GM20000 (cell line): ENCODE data around the gene SLC24A4.

Experiments
- DNase-seq: peaks from one replicate; pipeline ENCODE4 v3.0.0; 2012; ENCODE audit warnings: low spot score
- CTCF ChIP-seq: IDR thresholded peaks from 2 replicates; pipeline ENCODE4 v1.5.1; 2012; ENCODE audit warnings: mild to moderate bottlenecking, control low read depth; ENCODE audit errors: extremely low read depth, missing control alignments

Gene SLC24A4

DNA sequence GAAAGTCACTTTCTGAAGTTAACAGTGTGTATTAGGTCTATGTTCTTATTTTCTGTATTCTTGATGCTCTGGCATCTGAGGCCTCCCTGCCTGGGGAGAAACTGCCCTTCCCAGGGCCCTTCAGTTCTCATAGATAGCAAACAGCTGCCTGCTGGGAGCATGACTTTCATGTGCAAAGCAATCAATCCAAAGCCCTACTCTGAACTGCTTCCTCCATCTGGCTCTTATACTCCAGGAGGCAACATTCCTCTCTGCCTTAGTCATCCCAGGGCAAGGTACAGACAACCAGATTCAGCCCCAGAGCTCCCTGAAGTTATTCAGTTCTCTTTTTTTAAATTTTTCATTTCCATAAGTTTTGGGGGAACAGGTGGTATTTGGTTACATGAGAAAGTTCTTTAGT is 149.0 kb downstream of the SLC24A4 start:
- no peak for TF ChIP-seq CTCF
- DNase-seq: no peak

GRCh38 chr14:92472860-92473259 is 149.9 kb downstream of the SLC24A4 start:
- DNase-seq: no peak
- no peak for TF ChIP-seq CTCF

DNA sequence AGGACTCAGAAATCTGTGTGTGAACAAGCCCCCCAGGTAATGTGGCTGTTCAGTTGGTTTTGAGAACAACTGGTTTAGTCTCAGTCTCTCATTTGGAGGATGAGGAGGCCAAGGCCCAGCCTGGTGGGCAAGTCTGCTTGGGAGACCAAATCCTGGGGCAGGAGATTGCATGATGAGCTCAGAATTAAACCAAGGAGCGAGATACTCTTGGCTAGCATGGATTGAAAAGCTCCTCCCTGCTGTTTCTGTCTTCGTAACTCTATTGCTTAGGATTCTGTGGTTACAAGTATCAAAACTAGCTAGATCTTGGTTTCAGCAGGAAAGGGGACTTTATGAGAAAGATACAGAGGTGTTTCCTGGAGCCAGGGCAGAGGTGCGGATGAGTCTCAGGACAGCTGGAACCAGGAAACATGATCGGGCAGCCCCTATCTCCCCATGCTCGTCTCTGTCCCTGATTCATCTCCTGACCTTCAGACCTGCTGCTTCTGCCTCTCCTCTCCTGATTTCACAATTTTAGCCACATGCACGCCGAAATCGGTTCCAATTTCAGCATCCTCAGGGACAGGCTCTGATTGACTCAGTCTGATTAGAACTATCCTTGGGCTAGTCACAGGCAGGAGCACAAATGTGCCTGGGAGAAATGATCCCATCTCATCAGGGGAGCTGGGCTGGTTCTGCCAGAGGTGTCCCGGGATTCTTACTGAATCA is 150.4 kb downstream of the SLC24A4 start:
- TF ChIP-seq CTCF: no peak
- DNase-seq: no peak

DNA sequence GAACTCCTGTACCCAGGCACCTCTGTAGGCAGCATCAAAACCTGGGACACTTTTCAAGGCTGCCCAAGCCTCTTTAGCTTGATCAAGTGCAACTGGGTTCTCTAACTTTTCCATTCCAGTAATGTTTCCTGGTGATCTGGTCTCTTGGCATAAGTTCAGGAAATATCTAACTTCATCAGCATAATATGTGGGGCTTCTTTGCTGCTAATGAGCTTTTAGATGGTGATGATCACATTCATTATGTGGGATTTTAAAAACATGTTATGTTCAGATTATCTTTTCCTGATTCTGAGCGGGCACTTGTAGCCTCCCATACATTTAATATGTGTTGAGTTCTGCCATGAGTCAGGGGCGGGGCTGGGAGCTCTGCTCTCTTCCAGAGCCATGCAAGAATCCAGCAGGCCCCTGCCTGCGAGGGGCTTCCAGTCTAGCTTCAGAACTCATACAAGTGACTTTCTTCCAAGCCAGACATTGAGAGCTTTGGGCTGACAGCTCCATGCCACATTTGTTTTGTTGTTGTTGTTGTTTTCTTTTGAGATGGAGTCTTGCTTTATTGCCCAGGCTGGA is 151.1 kb downstream of the SLC24A4 start:
- DNase-seq: no peak
- no peak for TF ChIP-seq CTCF

DNA sequence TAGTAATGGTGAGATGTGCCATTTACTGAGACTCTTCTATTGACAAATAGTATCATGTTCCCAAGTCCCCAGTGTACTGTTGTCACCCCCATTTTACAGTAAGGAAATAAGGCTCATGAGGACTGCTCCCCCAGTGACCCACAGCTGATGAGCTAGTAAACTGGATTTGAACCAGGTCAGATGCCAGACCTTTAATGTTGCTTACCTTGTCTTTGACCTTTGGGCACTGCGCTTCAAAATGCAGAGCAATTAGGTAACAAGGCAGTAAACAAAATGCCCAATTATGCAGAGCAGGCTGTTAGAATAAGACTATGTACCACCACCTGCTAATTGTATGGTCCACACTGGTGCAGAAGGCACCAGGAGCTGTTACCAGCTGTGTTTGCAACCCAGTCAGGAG is 152.1 kb downstream of the SLC24A4 start:
- TF ChIP-seq CTCF: no peak
- no peak for DNase-seq

GRCh38 chr14:92475451-92476187 is 152.7 kb downstream of the SLC24A4 start:
- no peak for DNase-seq

More at GRCh38 chr14:92475451-92476187, 152.7 kb downstream of the SLC24A4 start:
- TF ChIP-seq CTCF: no peak
